Measurements from ENCODE around the gene AZU1.
"Not testable (repeated sequence)": the region's sequence is repeated elsewhere in the genome, so short reads cannot be mapped to it uniquely, and the experiment has no call there.

AZU1 gene

GRCh38 chr19:831407-832369 is 4.1 kb downstream of the AZU1 start:
- DNase-seq, result no peak

- peak; percentile 86 for DNase-seq
Observed at GRCh38 chr19:834216-834615, 6.6 kb downstream of the AZU1 start.

- peak; percentile 85 for DNase-seq
Observed at GRCh38 chr19:835210-835810, 7.7 kb downstream of the AZU1 start.

- peak; percentile 93 for DNase-seq
Observed at GRCh38 chr19:840519-841206, 13.0 kb downstream of the AZU1 start, which contains the start of gene PRTN3. PRTN3 (plus strand) TSS chr19:840999; CDS start chr19:841009, 10 bp downstream.

GRCh38 chr19:842802-843179 is 15.2 kb downstream of the AZU1 start:
- DNase-seq, result not testable (repeated sequence)

- no peak for DNase-seq
Observed at GRCh38 chr19:843180-843835, 15.7 kb downstream of the AZU1 start.

- DNase-seq, result no peak
Observed at GRCh38 chr19:843836-844545, 16.4 kb downstream of the AZU1 start.

- DNase-seq, result peak; percentile 50
Observed at GRCh38 chr19:844546-844971, 16.9 kb downstream of the AZU1 start.

GRCh38 chr19:845707-846521 is 18.3 kb downstream of the AZU1 start:
- no peak for DNase-seq

- DNase-seq, result peak; percentile 56
Observed at GRCh38 chr19:848386-848921, 20.8 kb downstream of the AZU1 start.

- not testable (repeated sequence) for DNase-seq
Observed at GRCh38 chr19:849195-849594, 21.6 kb downstream of the AZU1 start.

- DNase-seq, result peak; percentile 90
Observed at GRCh38 chr19:850221-850978, 22.8 kb downstream of the AZU1 start.

GRCh38 chr19:850979-851335 is 23.3 kb downstream of the AZU1 start:
- DNase-seq, result no peak

GRCh38 chr19:852136-853013 is 24.7 kb downstream of the AZU1 start, which contains the start of gene ELANE:
ELANE (plus strand) TSS chr19:852303; CDS start chr19:852329, 26 bp downstream.
- peak; percentile 53 for DNase-seq

- no peak for DNase-seq
Observed at GRCh38 chr19:853014-853585, 25.5 kb downstream of the AZU1 start.

GRCh38 chr19:853614-854220 is 26.1 kb downstream of the AZU1 start:
- DNase-seq, result not testable (repeated sequence)

- no peak for DNase-seq
Observed at GRCh38 chr19:854549-854948, 26.9 kb downstream of the AZU1 start.

- no peak for DNase-seq
Observed at GRCh38 chr19:855142-855541, 27.5 kb downstream of the AZU1 start.
